ENCODE measurements around the gene ZCCHC7. TPM values are rescaled to one million over a fixed set of nuclear protein-coding genes. Genes with fewer than 3 reads are reported as not detected.
"Not testable (repeated sequence)": the region's sequence is repeated elsewhere in the genome, so short reads cannot be mapped to it uniquely, and the experiment has no call there.

ZCCHC7 gene
- total RNA-seq, 2 experiments from 2014 or later = 76.4 to 108 TPM

DNA sequence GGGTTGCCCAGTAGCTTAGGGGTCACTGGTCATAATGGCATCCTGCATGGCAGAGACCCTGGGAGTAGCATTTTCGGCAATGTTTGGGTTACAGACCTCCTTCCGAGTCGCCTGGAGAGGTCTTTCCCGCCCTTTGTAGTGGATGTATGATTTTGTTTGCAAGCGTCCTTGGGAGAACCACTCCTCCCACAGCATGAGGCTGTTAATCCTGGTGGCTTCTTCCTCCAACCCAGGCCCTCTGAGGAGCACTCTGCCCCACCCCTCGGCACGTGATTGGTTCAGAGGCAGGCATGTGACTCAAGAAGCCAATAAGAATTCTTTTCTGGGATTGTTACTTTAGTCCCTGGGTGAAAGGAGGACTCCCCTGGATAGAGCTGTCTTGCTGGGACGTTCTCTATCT is 271.9 kb downstream of the ZCCHC7 start:
- H3K4me2 ChIP-seq (ENCODE audit: low read length) = no peak overlapping the region
- H3K36me3 ChIP-seq (ENCODE audit: insufficient read depth, low read length) = no peaks in the 10 kb centered on the region
- intact Hi-C loops (cut with micrococcal nuclease; ENCODE audit: unreplicated experiment) = no loop called here
- no peaks in the 10 kb centered on the region for H4K20me1 ChIP-seq (ENCODE audit: insufficient read depth, low read length)
- no peak for TF ChIP-seq EZH2phosphoT487 (IDR thresholded peaks at IDR 0.05; ENCODE audit: borderline replicate concordance, low read depth, low read length)
- peaks cover 75% of the 10 kb centered on the region for H3K4me1 ChIP-seq (ENCODE audit: insufficient read depth, low read length, poor library complexity, severe bottlenecking)
- no peak overlapping the region for H2AFZ ChIP-seq (ENCODE audit: low read length)
- DNase-seq (ENCODE audit: low spot score) = no peak
- H3K27ac ChIP-seq (ENCODE audit: low read depth, low read length, poor library complexity, severe bottlenecking) = peak overlapping the region; percentile 46
- no peaks in the 10 kb centered on the region for H3K9me3 ChIP-seq (ENCODE audit: low read length)
- no peaks in the 10 kb centered on the region for H3K9me2 ChIP-seq (ENCODE audit: insufficient read depth, low read length)
- POLR2A ChIA-PET = interaction anchor here (0.6 to 12.9 kb wide), 9 partner anchors 8 to 208 kb away, joined by 3 to 170 read pairs (median 4); no protein-coding TSS in a partner anchor
- no peaks in the 10 kb centered on the region for H3K79me2 ChIP-seq (ENCODE audit: insufficient read depth, low read depth, low read length)
- BruUV-seq (replicated peaks) = no TSS peak
- no peak overlapping the region for H3K4me3 ChIP-seq (ENCODE audit: low read depth, low read length, poor library complexity, severe bottlenecking)
- CTCF ChIA-PET (ENCODE audit: unreplicated experiment) = interaction anchor here (1.0 to 1.6 kb wide), 3 partner anchors 14 to 19 kb away, joined by 3 read pairs; no protein-coding TSS in a partner anchor

DNA sequence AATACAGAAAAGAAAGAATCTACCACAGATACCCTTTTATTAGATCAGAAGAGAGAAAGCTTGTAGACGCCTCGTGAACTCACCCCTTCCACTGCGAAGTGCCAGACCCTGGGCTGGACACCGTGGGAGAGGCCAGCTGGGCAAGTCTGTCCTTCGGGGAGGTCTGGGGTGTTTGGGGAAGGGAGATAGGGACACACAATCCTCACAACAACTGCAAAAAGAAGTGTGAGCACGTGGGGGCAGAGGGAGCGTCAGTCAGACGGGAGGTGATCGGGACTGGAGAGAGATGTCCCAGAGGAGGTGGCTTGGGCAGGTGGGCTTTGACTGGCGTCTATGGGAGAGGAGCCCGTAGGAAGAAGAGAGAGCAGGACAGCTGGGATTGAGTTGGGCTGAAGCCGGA is 274.9 kb downstream of the ZCCHC7 start:
- Histone ChIP-seq H3K79me2 (ENCODE audit: insufficient read depth, low read depth, low read length) (no peaks in the 10 kb centered on the region), H3K9me3 (ENCODE audit: low read length) (no peaks in the 10 kb centered on the region; the same call in 1 of the 2 replicates), H2AFZ (ENCODE audit: low read length) (peak overlapping the region; percentile 49; the same call in 1 of the 2 replicates), H3K4me3 (ENCODE audit: low read depth, low read length, poor library complexity, severe bottlenecking) (no peak overlapping the region), H3K4me1 (ENCODE audit: insufficient read depth, low read length, poor library complexity, severe bottlenecking) (peaks cover 79% of the 10 kb centered on the region), H3K4me2 (ENCODE audit: low read length) (peak overlapping the region; percentile 41), H3K9me2 (ENCODE audit: insufficient read depth, low read length) (no peaks in the 10 kb centered on the region), H3K27ac (ENCODE audit: low read depth, low read length, poor library complexity, severe bottlenecking) (peak overlapping the region; percentile 44), H4K20me1 (ENCODE audit: insufficient read depth, low read length) (no peaks in the 10 kb centered on the region), H3K36me3 (ENCODE audit: insufficient read depth, low read length) (peaks cover 12% of the 10 kb centered on the region)
- intact Hi-C loops (cut with micrococcal nuclease; ENCODE audit: unreplicated experiment) = no loop called here
- POLR2A ChIA-PET = interaction anchor here (0.8 to 4.9 kb wide), 9 partner anchors 8 to 276 kb away, joined by 3 to 29 read pairs (median 4); no protein-coding TSS in a partner anchor
- no TSS peak for BruUV-seq (replicated peaks)
- DNase-seq (ENCODE audit: low spot score) = no peak
- CTCF ChIA-PET (ENCODE audit: unreplicated experiment) = interaction anchor here (1.4 kb wide), 1 partner anchor 18 kb away, joined by 6 read pairs; no protein-coding TSS in a partner anchor
- TF ChIP-seq EZH2phosphoT487 (IDR thresholded peaks at IDR 0.05; ENCODE audit: borderline replicate concordance, low read depth, low read length) (no peak), CTCF (conservative IDR thresholded peaks at IDR 0.05; ENCODE audit: low read length) (no peak)

DNA sequence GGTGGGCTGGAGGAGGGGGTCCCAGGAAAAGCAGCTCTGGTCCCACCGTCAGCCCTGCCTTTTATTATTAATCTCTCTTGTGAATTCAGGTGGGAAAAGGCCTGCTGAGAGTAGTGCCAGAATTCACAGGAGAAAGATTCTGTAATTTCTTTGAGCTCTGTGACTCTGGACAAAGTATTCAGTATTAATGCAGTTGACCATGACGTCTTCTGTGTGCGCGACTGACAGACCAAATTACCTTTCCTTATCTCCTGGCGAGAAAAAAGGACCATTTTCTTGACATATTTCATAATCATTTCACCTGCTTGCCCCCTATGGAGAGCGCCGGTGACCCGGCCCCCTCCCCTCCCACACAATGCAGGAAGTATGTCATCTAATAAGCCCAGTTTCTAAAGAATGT is 275.3 kb downstream of the ZCCHC7 start:
- peaks cover under 1% of the 10 kb centered on the region; the same call in 1 of the 2 replicates for H3K79me2 ChIP-seq (ENCODE audit: insufficient read depth, low read depth, low read length)
- H3K9me3 ChIP-seq (ENCODE audit: low read length) = no peaks in the 10 kb centered on the region; the same call in 1 of the 2 replicates
- TF ChIP-seq CTCF (conservative IDR thresholded peaks at IDR 0.05; ENCODE audit: low read length) (no peak), EZH2phosphoT487 (IDR thresholded peaks at IDR 0.05; ENCODE audit: borderline replicate concordance, low read depth, low read length) (no peak)
- BruUV-seq (replicated peaks) = no TSS peak
- no peak for DNase-seq (ENCODE audit: low spot score)
- no peaks in the 10 kb centered on the region for H4K20me1 ChIP-seq (ENCODE audit: insufficient read depth, low read length)
- H3K4me3 ChIP-seq (ENCODE audit: low read depth, low read length, poor library complexity, severe bottlenecking) = no peak overlapping the region
- H3K4me2 ChIP-seq (ENCODE audit: low read length) = peak overlapping the region; percentile 41
- peaks cover 12% of the 10 kb centered on the region for H3K36me3 ChIP-seq (ENCODE audit: insufficient read depth, low read length)
- peaks cover 79% of the 10 kb centered on the region for H3K4me1 ChIP-seq (ENCODE audit: insufficient read depth, low read length, poor library complexity, severe bottlenecking)
- ChIA-PET CTCF (ENCODE audit: unreplicated experiment) (interaction anchor here (0.6 to 1.4 kb wide), 2 partner anchors 18 to 363 kb away, joined by 3 to 6 read pairs; no protein-coding TSS in a partner anchor), POLR2A (interaction anchor here (0.6 to 4.9 kb wide), 10 partner anchors 7 to 276 kb away, joined by 3 to 29 read pairs (median 3); no protein-coding TSS in a partner anchor)
- H3K9me2 ChIP-seq (ENCODE audit: insufficient read depth, low read length) = no peaks in the 10 kb centered on the region
- H3K27ac ChIP-seq (ENCODE audit: low read depth, low read length, poor library complexity, severe bottlenecking) = peak overlapping the region; percentile 44
- intact Hi-C loops (cut with micrococcal nuclease; ENCODE audit: unreplicated experiment) = no loop called here
- peak overlapping the region; percentile 49; the same call in 1 of the 2 replicates for H2AFZ ChIP-seq (ENCODE audit: low read length)

- H4K20me1 ChIP-seq (ENCODE audit: insufficient read depth, low read length); intact Hi-C loops (cut with micrococcal nuclease; ENCODE audit: unreplicated experiment); H2AFZ ChIP-seq (ENCODE audit: low read length); H3K9me3 ChIP-seq (ENCODE audit: low read length); H3K4me3 ChIP-seq (ENCODE audit: low read depth, low read length, poor library complexity, severe bottlenecking); H3K9me2 ChIP-seq (ENCODE audit: insufficient read depth, low read length); CTCF ChIA-PET (ENCODE audit: unreplicated experiment); DNase-seq (ENCODE audit: low spot score); BruUV-seq (replicated peaks): not testable (repeated sequence)
- Histone ChIP-seq H3K4me1 (ENCODE audit: insufficient read depth, low read length, poor library complexity, severe bottlenecking) (peaks cover 87% of the 10 kb centered on the region), H3K79me2 (ENCODE audit: insufficient read depth, low read depth, low read length) (peaks cover 13% of the 10 kb centered on the region; the same call in 1 of the 2 replicates), H3K36me3 (ENCODE audit: insufficient read depth, low read length) (peaks cover 12% of the 10 kb centered on the region), H3K27ac (ENCODE audit: low read depth, low read length, poor library complexity, severe bottlenecking) (peak overlapping the region; percentile 97), H3K4me2 (ENCODE audit: low read length) (peak overlapping the region; percentile 57)
- POLR2A ChIA-PET = interaction anchor here (0.6 to 1.9 kb wide), 11 partner anchors 9 to 74 kb away, joined by 3 to 18 read pairs (median 5); no protein-coding TSS in a partner anchor
Observed at GRCh38 chr9:37397948-37398347, 277.6 kb downstream of the ZCCHC7 start.

Measured in OCI-LY7 (cell line).